Tibial nerve (tissue), 3 donors: ENCODE measurements around the gene ATP5ME.

Experiments used
- CTCF ChIP-seq, 5 experiments: fragments of 200-600 bp in 3 of 5; fragments of 450-650 bp in 2 of 5; sonication (generic) in 3 of 5; IDR thresholded peaks; one replicate each; pipeline ENCODE4 v1.5.1; 2016 to 2019; ENCODE audit warnings: antibody characterized with exemption in 5 of 5, mild to moderate bottlenecking in 3 of 5, moderate library complexity in 2 of 5
- POLR2A ChIP-seq, 2 donors: fragments of 450-650 bp; IDR thresholded peaks; one replicate each; pipeline ENCODE4 v1.6.1; 2017; ENCODE audit warnings: antibody characterized with exemption in 2 of 2, mild to moderate bottlenecking in 2 of 2, moderate library complexity in 2 of 2

GRCh38 chr4:649751-650310 lies 24.2 kb downstream of the ATP5ME start:
- TF ChIP-seq CTCF (IDR thresholded peaks at IDR 0.05) (no peak), POLR2A (IDR thresholded peaks at IDR 0.05) (no peak)
